Heart right ventricle (tissue), 16 donors: ENCODE measurements around the gene TRABD2B. TPM values are rescaled to one million over a fixed set of nuclear protein-coding genes. Genes with fewer than 3 reads are reported as not detected.

Experiments used
- ATAC-seq, 8 donors: fragments of 200-7000 bp; cut with Tn5 transposase; one replicate each; pipeline ENCODE4 v1.9.1; 2020; ENCODE audit warnings: mild to moderate bottlenecking in 8 of 8, moderate library complexity in 8 of 8, moderate number of reproducible peaks in 1 of 8
- DNase-seq, 2 donors: peaks; one replicate each; pipeline ENCODE4 v3.0.0-alpha.2; 2020
- H3K27ac ChIP-seq, 10 donors: fragments of 200-600 bp; sonication (generic) in 2 of 10; one replicate each; pipeline versions ENCODE4 v1.5.0 to v1.8.0; 2020 to 2022; ENCODE audit warnings: mild to moderate bottlenecking in 3 of 10
- H3K27me3 ChIP-seq, 7 donors: fragments of 200-600 bp; one replicate each; pipeline ENCODE4 v1.8.0; 2021 to 2022; ENCODE audit warnings: mild to moderate bottlenecking in 2 of 7
- H3K36me3 ChIP-seq, 9 donors: fragments of 200-600 bp; sonication (generic) in 1 of 9; one replicate each; pipeline versions ENCODE4 v1.5.0 to v1.8.0; 2020 to 2022; ENCODE audit warnings: mild to moderate bottlenecking in 2 of 9
- H3K4me1 ChIP-seq, 9 donors: fragments of 200-600 bp; sonication (generic) in 1 of 9; one replicate each; pipeline versions ENCODE4 v1.5.0 to v1.8.0; 2020 to 2022; ENCODE audit warnings: mild to moderate bottlenecking in 4 of 9
- H3K4me3 ChIP-seq, 10 donors: fragments of 200-600 bp; sonication (generic) in 2 of 10; one replicate each; pipeline versions ENCODE4 v1.5.0 to v1.8.0; 2020 to 2022; ENCODE audit warnings: mild to moderate bottlenecking in 7 of 10, moderate library complexity in 2 of 10
- H3K9me3 ChIP-seq, 11 donors: fragments of 200-600 bp in 10 of 11; sonication (generic) in 2 of 11; one replicate each; pipeline versions ENCODE4 v1.5.0 to v1.8.0; 2013 to 2022; ENCODE audit warnings: mild to moderate bottlenecking in 2 of 11, control low read depth in 1 of 11, moderate library complexity in 1 of 11
- WGBS, 2 donors: extraction: QIAGEN DNeasy Blood & Tissue Kit; methylation state at CpG; one replicate each; pipeline ENCODE4 v1.1.7; 2013; ENCODE audit warnings: inconsistent platforms in 1 of 2; 5-methylcytosine and 5-hydroxymethylcytosine counted together
- intact Hi-C, 10 donors: fragments of 100-400 bp; cut with DNase I; formaldehyde crosslinking; loops; one replicate each; pipeline versions ENCODE4 v1.11.1 to v1.14.2; 2022
- polyA plus RNA-seq, 2 donors: library from polyadenylated mRNA; stranded (reverse); fragments of 200-250 nt; gene quantifications; one replicate each; pipeline ENCODE4 v1.2.3, GENCODE V29; 2013
- total RNA-seq, 10 donors: library from RNA; stranded (reverse); fragmentation: NEBNext Ultra II Directional in 3 of 10; extraction: Animal tissue kit (Norgen Biotek cat#: 25700) in 3 of 10; gene quantifications; one replicate each; pipeline versions ENCODE4 v1.2.1 to v1.2.4, GENCODE V29; 2021 to 2023
- TF ChIP-seq, protein P1 (sequence below), 9 donors: fragments of 200-600 bp; sonication (generic) in 2 of 9; IDR thresholded peaks; one replicate each; pipeline versions ENCODE4 v1.5.0 to v1.8.0; 2021 to 2022; ENCODE audit warnings: antibody characterized with exemption in 9 of 9, mild to moderate bottlenecking in 5 of 9, moderate library complexity in 1 of 9
- donor health status: Arrhythmogenic right ventricular cardiomyopathy.
- donor health status: ischemic (EF 13 %, LVEDD 7.1; RV severe dilation, severe dysfunction).
- donor health status: healthy with polysubstance abuse.
- donor health status: DM: no; HTN: yes; CAD: no.
- donor health status: DM: no; HTN: no; CAD: no.
- donor health status: ischemic (EF 25% LVEDD 6.9; RV normal size, moderate dysfunction).
- donor health status: ischemic (EF 25% LVEDD 5.7; RV mildly dilated, moderate dysfunction).
- donor health status: healthy.
- donor health status: DM: yes; HTN: yes; CAD: no.
- donor health status: Ischemic cardiomyopathy.
- donor health status: ischemic (EF 35%, LVEDD 5.7; RV mildly dilated, moderate dysfunction).
- donor health status: nonischemic (EF 11% LVEDD 7.7; RV severe dilation, severe dysfunction).
- donor health status: DM: yes; HTN: yes; CAD: no.
- donor health status: PGD.
- donor health status: ischemic (EF 29% LVEDD 5.4; RV normal size, mild dysfunction).
- donor health status: nonischemic (EF 23%, LVEDD 6.1; RV moderate dilation, normal function).

Gene TRABD2B
- total and polyA plus RNA-seq, 12 donors: 0.21 to 1.1 (median 0.53) TPM

GRCh38 chr1:47979724-47980123 lies 17.5 kb downstream of the TRABD2B start:
- H3K9me3 ChIP-seq: no peaks in the 10 kb centered on the region
- DNase-seq (no peak), ATAC-seq (no peak)
- H3K27me3 ChIP-seq: peaks cover 0 to 22% (median 0%) of the 10 kb centered on the region in 7 donors
- intact Hi-C loops: loop anchor here in 1 of 10 donors (10.0 kb wide), 1 partner anchor 245 kb away; no protein-coding TSS in a partner anchor
- TF ChIP-seq, protein P1, sequence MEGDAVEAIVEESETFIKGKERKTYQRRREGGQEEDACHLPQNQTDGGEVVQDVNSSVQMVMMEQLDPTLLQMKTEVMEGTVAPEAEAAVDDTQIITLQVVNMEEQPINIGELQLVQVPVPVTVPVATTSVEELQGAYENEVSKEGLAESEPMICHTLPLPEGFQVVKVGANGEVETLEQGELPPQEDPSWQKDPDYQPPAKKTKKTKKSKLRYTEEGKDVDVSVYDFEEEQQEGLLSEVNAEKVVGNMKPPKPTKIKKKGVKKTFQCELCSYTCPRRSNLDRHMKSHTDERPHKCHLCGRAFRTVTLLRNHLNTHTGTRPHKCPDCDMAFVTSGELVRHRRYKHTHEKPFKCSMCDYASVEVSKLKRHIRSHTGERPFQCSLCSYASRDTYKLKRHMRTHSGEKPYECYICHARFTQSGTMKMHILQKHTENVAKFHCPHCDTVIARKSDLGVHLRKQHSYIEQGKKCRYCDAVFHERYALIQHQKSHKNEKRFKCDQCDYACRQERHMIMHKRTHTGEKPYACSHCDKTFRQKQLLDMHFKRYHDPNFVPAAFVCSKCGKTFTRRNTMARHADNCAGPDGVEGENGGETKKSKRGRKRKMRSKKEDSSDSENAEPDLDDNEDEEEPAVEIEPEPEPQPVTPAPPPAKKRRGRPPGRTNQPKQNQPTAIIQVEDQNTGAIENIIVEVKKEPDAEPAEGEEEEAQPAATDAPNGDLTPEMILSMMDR (IDR thresholded peaks at IDR 0.05): no peak
- no peak overlapping the region for H3K4me3 ChIP-seq
- WGBS, 2 donors: 78 to 87% methylated on average over 3 of the region's 3 CpGs
- no peaks in the 10 kb centered on the region for H3K36me3 ChIP-seq
- peaks cover 0 to 12% (median 7%) of the 10 kb centered on the region in 9 donors for H3K4me1 ChIP-seq
- H3K27ac ChIP-seq: no peak overlapping the region

- 92 to 94% methylated on average over 12 of the region's 12 CpGs for WGBS, 2 donors
- peaks cover 0 to 10% (median 0%) of the 10 kb centered on the region in 7 donors for H3K27me3 ChIP-seq
- intact Hi-C loops: no loop called here
- no peaks in the 10 kb centered on the region for H3K4me1 ChIP-seq
- no peaks in the 10 kb centered on the region for H3K36me3 ChIP-seq
- no peaks in the 10 kb centered on the region for H3K9me3 ChIP-seq
- no peak for DNase-seq
- no peak overlapping the region for H3K27ac ChIP-seq
- TF ChIP-seq, protein P1 (IDR thresholded peaks at IDR 0.05): no peak
- no peak for ATAC-seq
- no peak overlapping the region for H3K4me3 ChIP-seq
Observed at GRCh38 chr1:47978486-47978885, 18.7 kb downstream of the TRABD2B start.

- H3K27me3 ChIP-seq: no peaks in the 10 kb centered on the region
- H3K4me1 ChIP-seq: peaks cover 0 to under 1% (median 0%) of the 10 kb centered on the region in 9 donors
- DNase-seq: no peak
- TF ChIP-seq, protein P1 (IDR thresholded peaks at IDR 0.05): no peak
- H3K27ac ChIP-seq: no peak overlapping the region
- intact Hi-C loops: no loop called here
- WGBS, 2 donors: 93 to 98% methylated on average over 2 of the region's 2 CpGs
- no peak for ATAC-seq
- no peak overlapping the region for H3K4me3 ChIP-seq
- no peaks in the 10 kb centered on the region for H3K9me3 ChIP-seq
- no peaks in the 10 kb centered on the region for H3K36me3 ChIP-seq
Observed at GRCh38 chr1:47976728-47977127, 20.5 kb downstream of the TRABD2B start.

- H3K27ac ChIP-seq: no peak overlapping the region
- H3K4me3 ChIP-seq: no peak overlapping the region
- intact Hi-C loops: no loop called here
- 74 to 75% methylated on average over 3 of the region's 3 CpGs for WGBS, 2 donors
- no peaks in the 10 kb centered on the region for H3K27me3 ChIP-seq
- H3K36me3 ChIP-seq: no peaks in the 10 kb centered on the region
- no peak for ATAC-seq
- no peaks in the 10 kb centered on the region for H3K9me3 ChIP-seq
- H3K4me1 ChIP-seq: peaks cover 0 to 4% (median 0%) of the 10 kb centered on the region in 9 donors
- no peak for DNase-seq
- TF ChIP-seq, protein P1 (IDR thresholded peaks at IDR 0.05): no peak
Observed at GRCh38 chr1:47976267-47976666, 20.9 kb downstream of the TRABD2B start.
